H1 (cell line): ENCODE results near the gene LENG9. TPM values are rescaled to one million over a fixed set of nuclear protein-coding genes. Genes with fewer than 3 reads are reported as not detected.

Source experiments
- BCL11A ChIP-seq, 2 experiments: IDR thresholded peaks; one replicate each; pipeline ENCODE4 v1.6.1; 2011; ENCODE audit warnings: low read depth in 2 of 2, low read length in 2 of 2, mild to moderate bottlenecking in 2 of 2
- CBX5 ChIP-seq: fragments of 300-800, 300-1000 bp; sonication (generic); IDR thresholded peaks from 2 replicates; pipeline ENCODE4 v1.7.1; 2016; ENCODE audit warnings: antibody characterized with exemption, low read length, low read depth
- GTF2F1 ChIP-seq: IDR thresholded peaks from 2 replicates; pipeline ENCODE4 v1.6.1; 2012; ENCODE audit warnings: low read depth, low read length, improper control_type of control experiment, borderline replicate concordance
- HDAC2 ChIP-seq, 2 experiments: fragments of 300-600 bp in 1 of 2; sonication (generic) in 1 of 2; IDR thresholded peaks; 2 replicates each; pipeline ENCODE4 v1.6.1; 2011 to 2012; ENCODE audit warnings: low read depth in 2 of 2, low read length in 2 of 2, mild to moderate bottlenecking in 2 of 2, moderate library complexity in 2 of 2, borderline replicate concordance in 1 of 2, inconsistent platforms in 1 of 2
- HDAC6 ChIP-seq: IDR thresholded peaks from one replicate; pipeline ENCODE4 v1.7.1; 2012; ENCODE audit warnings: low read depth, mild to moderate bottlenecking, inconsistent platforms, low read length, moderate library complexity
- KDM4A ChIP-seq: IDR thresholded peaks from one replicate; pipeline ENCODE4 v1.7.1; 2012; ENCODE audit warnings: low read depth, mild to moderate bottlenecking, moderate library complexity, low read length, inconsistent platforms; ENCODE audit not compliant: severe bottlenecking
- KDM5A ChIP-seq: fragments of 200-600 bp; IDR thresholded peaks from 2 replicates; pipeline ENCODE4 v1.7.1; 2012; ENCODE audit warnings: mild to moderate bottlenecking, low read length, inconsistent platforms, mixed read lengths
- PHF8 ChIP-seq: fragments of 200-600 bp; sonication (generic); conservative IDR thresholded peaks from 2 replicates; pipeline ENCODE4 v1.7.1; 2012; ENCODE audit warnings: low read depth, mild to moderate bottlenecking, inconsistent platforms, low read length, moderate library complexity
- RNF2 ChIP-seq: fragments of 200-900, 300-1000 bp; sonication (generic); IDR thresholded peaks from 2 replicates; pipeline ENCODE4 v1.7.1; 2016; ENCODE audit warnings: borderline replicate concordance, low read depth, mild to moderate bottlenecking, antibody characterized with exemption, low read length; ENCODE audit not compliant: poor library complexity, severe bottlenecking; ENCODE audit errors: missing control alignments
- polyA plus RNA-seq, 7 experiments: library from polyadenylated mRNA; depleted of rRNA in 3 of 7; stranded (reverse) in 5 of 7; unstranded in 2 of 7; fragments of >200 nt in 5 of 7; fragments of 200-250 nt in 2 of 7; gene quantifications; 1 replicate in 5 of 7; 2 replicates in 1 of 7; 4 replicates in 1 of 7; pipeline versions ENCODE4 v1.2.1 to v1.2.3, GENCODE V29; 2011 to 2013; ENCODE audit warnings: missing spikeins in 2 of 7, mixed read lengths in 2 of 7
- total RNA-seq: library from RNA; stranded (reverse); fragmentation: NEBNext Ultra II Directional; extraction: Animal tissue kit (Norgen Biotek cat#: 25700); gene quantifications from 2 replicates; pipeline ENCODE4 v1.2.1, GENCODE V29; 2021
- TF ChIP-seq, protein P1 (sequence below): fragments of 300-600 bp; sonication (generic); IDR thresholded peaks from 2 replicates; pipeline ENCODE4 v1.7.1; 2012; ENCODE audit warnings: low read length, moderate library complexity, mild to moderate bottlenecking, inconsistent platforms; ENCODE audit not compliant: insufficient replicate concordance

The LENG9 gene
- total and polyA plus RNA-seq, 2 of the 8 experiments (the other 6 are each of a cell fraction or from before 2014, with no cell fraction given), result 1.6 to 3.9 TPM

DNA sequence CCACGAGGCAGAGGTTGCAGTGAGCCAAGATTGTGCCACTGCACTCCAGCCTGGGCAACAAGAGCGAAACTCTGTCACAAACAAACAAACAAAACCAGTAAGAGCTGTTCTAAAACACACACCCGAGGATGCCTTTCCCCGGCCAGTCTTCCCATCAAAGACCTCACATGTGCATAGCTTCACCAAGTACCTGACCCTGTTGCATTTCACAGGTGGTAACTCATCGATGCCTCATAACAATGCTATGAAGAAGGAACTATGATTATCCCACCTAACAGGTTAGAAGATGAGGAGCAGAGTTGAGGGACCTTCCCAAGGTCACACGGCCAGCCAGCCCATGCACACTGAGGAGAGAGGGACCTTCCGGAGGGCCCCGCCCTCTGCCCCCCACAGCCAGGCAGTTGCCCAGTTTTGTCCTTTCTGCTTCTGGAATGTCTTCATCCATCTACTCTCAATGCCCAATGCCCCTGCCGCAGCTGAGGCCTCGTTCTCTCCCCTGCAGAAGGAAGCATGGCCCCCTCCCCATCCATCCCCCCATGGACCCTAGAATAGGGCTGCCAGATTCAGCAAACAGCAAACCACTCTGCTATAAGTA is 31.3 kb downstream of the LENG9 start (continued):
- TF ChIP-seq, protein P1, sequence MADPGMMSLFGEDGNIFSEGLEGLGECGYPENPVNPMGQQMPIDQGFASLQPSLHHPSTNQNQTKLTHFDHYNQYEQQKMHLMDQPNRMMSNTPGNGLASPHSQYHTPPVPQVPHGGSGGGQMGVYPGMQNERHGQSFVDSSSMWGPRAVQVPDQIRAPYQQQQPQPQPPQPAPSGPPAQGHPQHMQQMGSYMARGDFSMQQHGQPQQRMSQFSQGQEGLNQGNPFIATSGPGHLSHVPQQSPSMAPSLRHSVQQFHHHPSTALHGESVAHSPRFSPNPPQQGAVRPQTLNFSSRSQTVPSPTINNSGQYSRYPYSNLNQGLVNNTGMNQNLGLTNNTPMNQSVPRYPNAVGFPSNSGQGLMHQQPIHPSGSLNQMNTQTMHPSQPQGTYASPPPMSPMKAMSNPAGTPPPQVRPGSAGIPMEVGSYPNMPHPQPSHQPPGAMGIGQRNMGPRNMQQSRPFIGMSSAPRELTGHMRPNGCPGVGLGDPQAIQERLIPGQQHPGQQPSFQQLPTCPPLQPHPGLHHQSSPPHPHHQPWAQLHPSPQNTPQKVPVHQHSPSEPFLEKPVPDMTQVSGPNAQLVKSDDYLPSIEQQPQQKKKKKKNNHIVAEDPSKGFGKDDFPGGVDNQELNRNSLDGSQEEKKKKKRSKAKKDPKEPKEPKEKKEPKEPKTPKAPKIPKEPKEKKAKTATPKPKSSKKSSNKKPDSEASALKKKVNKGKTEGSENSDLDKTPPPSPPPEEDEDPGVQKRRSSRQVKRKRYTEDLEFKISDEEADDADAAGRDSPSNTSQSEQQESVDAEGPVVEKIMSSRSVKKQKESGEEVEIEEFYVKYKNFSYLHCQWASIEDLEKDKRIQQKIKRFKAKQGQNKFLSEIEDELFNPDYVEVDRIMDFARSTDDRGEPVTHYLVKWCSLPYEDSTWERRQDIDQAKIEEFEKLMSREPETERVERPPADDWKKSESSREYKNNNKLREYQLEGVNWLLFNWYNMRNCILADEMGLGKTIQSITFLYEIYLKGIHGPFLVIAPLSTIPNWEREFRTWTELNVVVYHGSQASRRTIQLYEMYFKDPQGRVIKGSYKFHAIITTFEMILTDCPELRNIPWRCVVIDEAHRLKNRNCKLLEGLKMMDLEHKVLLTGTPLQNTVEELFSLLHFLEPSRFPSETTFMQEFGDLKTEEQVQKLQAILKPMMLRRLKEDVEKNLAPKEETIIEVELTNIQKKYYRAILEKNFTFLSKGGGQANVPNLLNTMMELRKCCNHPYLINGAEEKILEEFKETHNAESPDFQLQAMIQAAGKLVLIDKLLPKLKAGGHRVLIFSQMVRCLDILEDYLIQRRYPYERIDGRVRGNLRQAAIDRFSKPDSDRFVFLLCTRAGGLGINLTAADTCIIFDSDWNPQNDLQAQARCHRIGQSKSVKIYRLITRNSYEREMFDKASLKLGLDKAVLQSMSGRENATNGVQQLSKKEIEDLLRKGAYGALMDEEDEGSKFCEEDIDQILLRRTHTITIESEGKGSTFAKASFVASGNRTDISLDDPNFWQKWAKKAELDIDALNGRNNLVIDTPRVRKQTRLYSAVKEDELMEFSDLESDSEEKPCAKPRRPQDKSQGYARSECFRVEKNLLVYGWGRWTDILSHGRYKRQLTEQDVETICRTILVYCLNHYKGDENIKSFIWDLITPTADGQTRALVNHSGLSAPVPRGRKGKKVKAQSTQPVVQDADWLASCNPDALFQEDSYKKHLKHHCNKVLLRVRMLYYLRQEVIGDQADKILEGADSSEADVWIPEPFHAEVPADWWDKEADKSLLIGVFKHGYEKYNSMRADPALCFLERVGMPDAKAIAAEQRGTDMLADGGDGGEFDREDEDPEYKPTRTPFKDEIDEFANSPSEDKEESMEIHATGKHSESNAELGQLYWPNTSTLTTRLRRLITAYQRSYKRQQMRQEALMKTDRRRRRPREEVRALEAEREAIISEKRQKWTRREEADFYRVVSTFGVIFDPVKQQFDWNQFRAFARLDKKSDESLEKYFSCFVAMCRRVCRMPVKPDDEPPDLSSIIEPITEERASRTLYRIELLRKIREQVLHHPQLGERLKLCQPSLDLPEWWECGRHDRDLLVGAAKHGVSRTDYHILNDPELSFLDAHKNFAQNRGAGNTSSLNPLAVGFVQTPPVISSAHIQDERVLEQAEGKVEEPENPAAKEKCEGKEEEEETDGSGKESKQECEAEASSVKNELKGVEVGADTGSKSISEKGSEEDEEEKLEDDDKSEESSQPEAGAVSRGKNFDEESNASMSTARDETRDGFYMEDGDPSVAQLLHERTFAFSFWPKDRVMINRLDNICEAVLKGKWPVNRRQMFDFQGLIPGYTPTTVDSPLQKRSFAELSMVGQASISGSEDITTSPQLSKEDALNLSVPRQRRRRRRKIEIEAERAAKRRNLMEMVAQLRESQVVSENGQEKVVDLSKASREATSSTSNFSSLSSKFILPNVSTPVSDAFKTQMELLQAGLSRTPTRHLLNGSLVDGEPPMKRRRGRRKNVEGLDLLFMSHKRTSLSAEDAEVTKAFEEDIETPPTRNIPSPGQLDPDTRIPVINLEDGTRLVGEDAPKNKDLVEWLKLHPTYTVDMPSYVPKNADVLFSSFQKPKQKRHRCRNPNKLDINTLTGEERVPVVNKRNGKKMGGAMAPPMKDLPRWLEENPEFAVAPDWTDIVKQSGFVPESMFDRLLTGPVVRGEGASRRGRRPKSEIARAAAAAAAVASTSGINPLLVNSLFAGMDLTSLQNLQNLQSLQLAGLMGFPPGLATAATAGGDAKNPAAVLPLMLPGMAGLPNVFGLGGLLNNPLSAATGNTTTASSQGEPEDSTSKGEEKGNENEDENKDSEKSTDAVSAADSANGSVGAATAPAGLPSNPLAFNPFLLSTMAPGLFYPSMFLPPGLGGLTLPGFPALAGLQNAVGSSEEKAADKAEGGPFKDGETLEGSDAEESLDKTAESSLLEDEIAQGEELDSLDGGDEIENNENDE, result no peak
- TF ChIP-seq GTF2F1 (no peak), KDM4A (no peak), HDAC2 (IDR thresholded peaks at IDR 0.05; ENCODE audit: borderline replicate concordance in 1 of 2, low read depth in 2 of 2, low read length in 2 of 2) (no peak), RNF2 (no peak), CBX5 (no peak), PHF8 (no peak), BCL11A (IDR thresholded peaks at IDR 0.05; ENCODE audit: low read depth in 2 of 2, low read length in 2 of 2) (no peak), KDM5A (no peak), HDAC6 (no peak)
